ENCODE data around the gene C2CD3. TPM values are rescaled to one million over a fixed set of nuclear protein-coding genes. Genes with fewer than 3 reads are reported as not detected.
"Not testable (repeated sequence)": the region's sequence is repeated elsewhere in the genome, so short reads cannot be mapped to it uniquely, and the experiment has no call there.

C2CD3 gene
- total RNA-seq, 1 experiment from 2014 or later, result 32.5 TPM

DNA sequence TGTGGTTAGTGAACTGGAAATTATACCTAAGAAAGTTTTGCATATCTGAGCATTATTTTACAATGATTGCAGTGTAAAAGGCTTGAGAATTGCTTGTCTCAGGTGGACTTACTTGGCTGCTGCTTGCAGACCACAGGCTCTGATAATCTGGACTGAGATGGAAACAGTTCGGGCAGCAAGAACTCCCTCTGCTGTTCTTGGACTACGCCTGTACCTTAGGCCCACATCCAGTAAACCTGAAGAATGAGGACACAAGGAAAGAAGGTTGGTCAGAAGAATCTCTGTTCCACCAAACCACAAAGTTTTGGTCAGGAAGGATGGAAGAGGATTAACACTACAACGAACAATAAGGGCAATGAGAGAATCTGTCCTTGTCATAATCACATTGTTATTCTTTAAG is 80.1 kb downstream of the C2CD3 start:
- in situ Hi-C loops (cut with HindIII; ENCODE audit: low pct_unique_long_range_greater_than_20kb, low sequenced_read_pairs), result no loop called here
- peak; percentile 79 for DNase-seq (ENCODE audit: low read depth, low spot score)

DNA sequence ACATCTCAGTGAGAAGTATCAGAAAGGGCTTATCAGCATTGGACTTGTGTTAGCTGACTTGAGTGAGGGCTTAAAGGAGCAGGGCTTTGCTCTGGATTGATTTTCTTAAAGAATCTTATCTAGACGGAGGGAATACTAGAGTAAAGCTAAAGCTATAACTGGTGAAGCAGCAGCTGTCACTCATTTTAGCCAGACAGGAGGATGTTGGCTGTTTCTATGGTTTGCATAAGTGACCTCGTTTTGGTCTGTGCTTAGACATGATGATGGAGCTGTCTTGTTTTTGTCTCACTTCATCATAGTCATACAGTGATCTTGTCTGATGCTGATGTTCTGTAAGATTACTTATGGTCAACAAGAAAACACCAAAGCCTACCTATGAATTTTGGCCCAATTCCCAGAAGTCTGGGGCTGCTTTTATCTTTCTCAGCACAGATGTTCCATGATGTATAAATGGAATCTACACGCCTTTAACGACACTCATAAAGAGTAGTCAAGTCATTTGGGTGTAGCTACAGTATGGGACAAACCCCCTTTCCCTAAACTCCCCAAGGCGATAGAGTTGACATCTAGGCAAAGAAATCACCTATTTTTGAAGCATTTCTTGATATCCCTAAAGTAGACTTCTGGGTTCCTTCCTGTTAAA is 84.4 kb downstream of the C2CD3 start:
- in situ Hi-C loops (cut with HindIII; ENCODE audit: low pct_unique_long_range_greater_than_20kb, low sequenced_read_pairs), result no loop called here
- DNase-seq (ENCODE audit: low read depth, low spot score), result no peak

DNA sequence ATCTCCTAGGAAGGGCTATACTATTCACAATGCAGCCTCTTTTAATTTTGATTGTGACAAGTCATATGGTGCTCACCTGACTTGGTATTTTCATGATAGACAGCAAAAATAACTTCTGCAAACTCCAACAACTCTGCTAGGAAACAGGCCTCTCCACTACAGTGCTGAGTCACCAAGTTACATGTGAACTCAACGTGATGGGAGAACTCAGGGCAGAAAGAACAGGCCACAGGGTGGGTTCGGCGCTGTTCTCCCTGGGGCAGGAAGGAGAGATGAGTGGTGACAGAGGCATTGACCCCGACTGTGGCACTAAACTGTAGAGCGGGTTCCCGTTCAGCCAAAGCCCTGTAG is 85.3 kb downstream of the C2CD3 start:
- in situ Hi-C loops (cut with HindIII; ENCODE audit: low pct_unique_long_range_greater_than_20kb, low sequenced_read_pairs), result no loop called here
- peak; percentile 77 for DNase-seq (ENCODE audit: low read depth, low spot score)

DNA sequence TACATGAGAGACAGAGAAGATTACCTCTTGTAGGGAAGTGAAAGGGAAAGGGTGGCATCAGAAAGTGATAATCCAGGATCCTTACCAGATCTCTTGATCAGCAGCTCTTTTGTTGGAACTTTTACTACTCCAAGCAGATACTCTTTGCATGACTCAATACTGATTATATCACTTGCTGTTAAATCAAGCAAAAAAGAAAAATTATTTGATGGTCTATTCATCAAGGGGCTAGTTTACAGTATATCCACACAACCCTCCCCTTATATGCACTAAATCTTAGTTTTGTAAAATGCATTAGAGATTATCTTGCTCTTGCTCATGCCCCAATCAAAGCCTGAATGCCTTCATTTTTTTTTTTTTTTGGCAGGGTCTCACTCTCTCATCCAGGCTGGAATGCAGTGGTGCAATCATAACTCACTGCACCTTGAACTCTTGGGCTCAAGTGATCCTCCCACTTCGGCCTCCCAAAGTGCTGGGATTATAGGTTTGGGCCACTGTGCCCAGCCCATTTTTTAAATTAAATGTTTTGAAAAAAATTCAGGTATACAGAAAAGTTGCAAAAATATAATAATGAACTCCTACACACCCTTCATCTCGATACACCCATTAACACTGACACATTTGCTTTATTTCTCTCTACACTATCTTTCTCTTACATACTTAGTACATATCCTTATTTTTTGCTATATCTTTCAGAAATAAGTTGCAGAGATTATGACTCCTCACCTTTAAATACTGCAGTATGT is 85.8 kb downstream of the C2CD3 start:
- in situ Hi-C loops (cut with HindIII; ENCODE audit: low pct_unique_long_range_greater_than_20kb, low sequenced_read_pairs), result no loop called here
- no peak for DNase-seq (ENCODE audit: low read depth, low spot score)

DNA sequence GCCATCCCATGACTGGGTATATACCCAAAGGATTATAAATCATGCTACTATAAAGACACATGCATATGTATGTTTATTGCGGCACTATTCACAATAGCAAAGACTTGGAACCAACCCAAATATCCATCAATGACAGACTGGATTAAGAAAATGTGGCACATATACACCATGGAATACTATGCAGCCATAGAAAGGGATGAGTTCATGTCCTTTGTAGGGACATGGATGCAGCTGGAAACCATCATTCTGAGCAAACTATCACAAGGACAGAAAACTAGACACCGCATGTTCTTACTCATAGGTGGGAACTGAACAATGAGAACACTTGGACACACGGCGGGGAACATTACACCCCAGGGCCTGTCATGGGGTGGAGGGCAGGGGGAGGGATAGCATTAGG is 86.9 kb downstream of the C2CD3 start:
- in situ Hi-C loops (cut with HindIII; ENCODE audit: low pct_unique_long_range_greater_than_20kb, low sequenced_read_pairs); DNase-seq (ENCODE audit: low read depth, low spot score): not testable (repeated sequence)

DNA sequence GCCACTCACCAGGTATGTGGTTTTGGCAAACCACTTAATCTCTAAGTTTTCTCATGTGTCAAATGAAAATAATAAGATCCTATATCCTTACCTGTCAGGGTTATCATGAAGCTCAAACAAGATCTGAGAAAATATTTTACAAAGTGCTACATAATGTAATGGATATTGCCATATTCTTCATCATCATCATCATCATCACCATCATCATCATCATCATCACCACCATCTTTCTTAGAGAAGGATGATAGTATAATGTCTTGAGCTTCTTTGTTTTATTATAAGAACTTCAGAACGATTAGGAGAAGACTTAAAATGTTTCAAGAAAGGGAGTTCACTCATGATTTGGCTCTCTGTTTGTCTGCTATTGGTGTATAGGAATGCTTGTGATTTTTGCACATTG is 89.4 kb downstream of the C2CD3 start:
- no peak for DNase-seq (ENCODE audit: low read depth, low spot score)
- in situ Hi-C loops (cut with HindIII; ENCODE audit: low pct_unique_long_range_greater_than_20kb, low sequenced_read_pairs), result no loop called here

DNA sequence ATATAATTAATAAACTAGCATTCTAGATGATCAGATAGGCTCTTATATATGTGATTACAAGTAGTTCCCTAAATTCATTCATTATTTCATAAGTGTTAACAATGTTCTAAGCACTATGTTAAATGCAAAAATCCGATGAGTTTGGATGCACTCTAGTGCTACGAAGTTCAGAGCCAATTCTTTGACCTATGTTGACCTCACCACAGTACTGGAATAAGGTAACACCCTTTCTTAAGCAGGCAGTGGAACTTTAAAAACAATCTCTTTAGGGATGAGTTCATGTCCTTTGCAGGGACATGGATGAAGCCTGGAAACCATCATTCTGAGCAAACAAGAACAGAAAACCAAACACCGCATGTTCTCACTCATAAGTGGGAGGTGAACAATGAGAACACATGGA is 93.6 kb downstream of the C2CD3 start:
- in situ Hi-C loops (cut with HindIII; ENCODE audit: low pct_unique_long_range_greater_than_20kb, low sequenced_read_pairs), result no loop called here
- DNase-seq (ENCODE audit: low read depth, low spot score), result no peak

DNA sequence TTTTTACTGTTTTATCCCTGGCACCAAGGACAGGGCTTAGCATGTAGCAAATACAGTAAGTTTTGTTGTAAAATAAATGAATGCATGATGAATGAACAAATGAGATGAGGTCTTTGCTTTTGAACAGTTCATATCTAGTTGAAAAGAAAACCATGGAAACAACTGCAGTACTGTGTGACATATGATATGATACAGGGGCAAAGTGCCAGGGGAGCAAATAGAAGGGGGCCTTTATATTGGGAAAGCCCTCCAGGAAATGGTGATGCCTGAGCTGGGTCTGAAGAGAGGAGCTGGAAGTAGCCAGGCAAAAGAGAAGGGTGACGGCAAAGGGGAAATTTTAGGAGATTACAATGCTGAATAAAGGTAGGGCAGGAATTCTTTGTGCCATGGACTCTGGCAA is 98.1 kb downstream of the C2CD3 start:
- peak; percentile 90 for DNase-seq (ENCODE audit: low read depth, low spot score)
- in situ Hi-C loops (cut with HindIII; ENCODE audit: low pct_unique_long_range_greater_than_20kb, low sequenced_read_pairs), result no loop called here

DNA sequence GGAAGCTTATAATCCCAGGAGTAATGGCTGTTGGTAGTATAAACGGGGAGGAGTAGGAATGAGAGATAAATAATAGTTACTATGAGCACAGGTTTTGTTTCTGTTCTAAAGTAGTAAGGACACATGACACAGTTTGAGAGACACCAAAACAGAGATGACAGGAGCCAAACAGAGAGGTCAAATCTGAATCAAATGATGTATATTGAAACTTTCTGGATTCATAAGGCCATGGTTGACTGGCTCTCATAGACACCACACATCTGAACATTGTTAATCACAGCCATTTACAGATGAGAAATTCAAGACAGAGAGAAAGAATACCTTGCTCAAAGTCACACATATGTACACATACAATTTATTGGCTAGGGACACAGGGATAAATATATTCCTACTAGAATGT is 98.5 kb downstream of the C2CD3 start:
- DNase-seq (ENCODE audit: low read depth, low spot score), result no peak

DNA sequence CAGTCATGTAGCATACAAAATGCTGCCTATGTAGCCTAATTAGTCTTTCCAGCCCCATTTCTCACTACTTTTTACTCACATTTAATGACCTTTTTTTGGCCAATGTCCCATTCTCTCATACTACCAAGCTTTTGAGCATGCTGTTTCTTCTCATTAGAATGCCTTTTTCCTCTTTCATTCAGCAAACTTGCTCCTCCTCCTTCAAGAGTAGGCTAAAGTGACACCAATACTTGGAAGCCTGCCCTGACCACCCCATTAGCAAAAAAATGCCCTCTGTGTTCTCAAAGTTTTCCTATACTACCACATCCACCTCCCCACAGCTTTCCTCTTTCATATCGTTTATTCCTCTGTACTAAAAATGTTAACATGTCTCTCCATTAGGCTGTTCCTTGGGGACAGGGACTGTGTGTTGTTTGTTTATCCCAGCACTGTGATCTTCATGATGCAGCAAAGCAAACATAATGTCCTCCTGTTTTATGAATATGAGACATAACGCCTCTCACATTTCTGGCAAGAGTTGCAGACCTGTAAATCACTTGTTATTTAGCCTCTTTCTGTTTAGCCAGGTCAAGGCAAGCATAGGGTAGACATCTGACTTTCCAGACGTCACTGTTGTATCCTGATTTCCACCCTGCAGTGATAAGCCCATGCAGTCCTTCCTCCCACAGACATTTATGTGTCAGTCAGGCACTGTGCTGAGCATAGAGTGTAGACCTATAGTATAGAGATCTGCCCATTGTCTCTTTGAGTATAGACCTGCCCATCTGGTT is 99.9 kb downstream of the C2CD3 start:
- DNase-seq (ENCODE audit: low read depth, low spot score), result peak; percentile 98
- in situ Hi-C loops (cut with HindIII; ENCODE audit: low pct_unique_long_range_greater_than_20kb, low sequenced_read_pairs), result no loop called here

More for the DNA sequence above, 98.5 kb downstream of the C2CD3 start:
- in situ Hi-C loops (cut with HindIII; ENCODE audit: low pct_unique_long_range_greater_than_20kb, low sequenced_read_pairs), result no loop called here

DNA sequence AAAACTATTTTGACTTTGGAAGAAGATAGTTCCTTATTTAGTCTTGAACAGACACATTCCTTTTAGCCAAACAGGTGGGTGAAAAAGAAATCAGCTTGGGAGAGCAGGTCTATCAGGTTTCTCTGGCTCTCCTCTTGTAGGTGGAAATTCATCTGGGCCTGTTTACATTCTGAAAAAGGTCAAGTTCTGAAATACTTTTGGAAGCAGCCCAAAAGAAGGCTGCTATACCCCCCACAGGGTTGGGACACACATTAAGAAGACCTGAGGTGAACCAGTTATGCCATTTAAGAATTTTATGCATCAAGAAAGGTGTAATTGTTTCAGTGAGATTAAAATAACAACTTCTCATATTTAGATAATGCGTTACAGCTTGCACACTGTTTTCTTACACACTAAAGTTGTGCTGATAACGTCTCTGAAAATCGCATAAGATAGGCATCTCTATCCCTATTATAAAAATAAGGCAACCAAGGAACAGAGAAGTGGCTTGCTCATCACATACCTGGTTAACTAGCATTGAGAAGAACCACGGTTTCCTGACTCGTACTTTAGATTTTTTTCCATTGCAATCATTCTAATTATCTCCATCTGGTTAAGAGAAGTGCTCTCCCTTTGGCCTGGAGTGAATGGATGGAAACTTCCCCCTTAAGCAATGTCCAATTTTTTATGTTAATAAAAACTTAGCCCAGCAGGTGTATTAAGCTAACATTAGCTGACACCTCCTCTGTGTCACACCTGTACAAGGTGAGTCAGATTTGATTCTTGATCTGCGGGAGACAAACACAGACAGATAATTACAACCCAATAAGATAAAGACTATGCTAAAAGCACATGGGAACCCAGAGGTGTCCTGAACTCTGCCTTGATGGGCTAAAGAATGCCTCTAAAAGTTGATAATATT is 101.4 kb downstream of the C2CD3 start:
- in situ Hi-C loops (cut with HindIII; ENCODE audit: low pct_unique_long_range_greater_than_20kb, low sequenced_read_pairs), result no loop called here
- no peak for DNase-seq (ENCODE audit: low read depth, low spot score)

DNA sequence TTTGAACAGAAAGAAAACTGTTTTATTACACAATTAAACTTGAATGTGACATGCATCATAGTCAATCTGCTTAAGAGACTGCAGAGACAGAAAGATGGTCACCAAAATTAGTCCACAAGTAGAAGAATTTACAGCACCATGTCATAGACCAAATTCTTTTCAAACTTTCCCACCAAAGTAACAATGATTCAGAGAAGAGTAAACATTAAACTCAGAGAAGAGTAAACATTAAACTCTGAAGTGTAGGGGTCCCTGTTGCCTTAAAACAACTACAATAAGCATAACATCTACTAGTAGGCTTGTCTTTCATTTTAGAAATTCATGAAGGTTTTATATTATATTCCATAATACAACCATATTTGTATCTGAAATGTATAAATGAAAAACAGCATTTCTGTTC is 104.1 kb downstream of the C2CD3 start:
- in situ Hi-C loops (cut with HindIII; ENCODE audit: low pct_unique_long_range_greater_than_20kb, low sequenced_read_pairs); DNase-seq (ENCODE audit: low read depth, low spot score): not testable (repeated sequence)

DNA sequence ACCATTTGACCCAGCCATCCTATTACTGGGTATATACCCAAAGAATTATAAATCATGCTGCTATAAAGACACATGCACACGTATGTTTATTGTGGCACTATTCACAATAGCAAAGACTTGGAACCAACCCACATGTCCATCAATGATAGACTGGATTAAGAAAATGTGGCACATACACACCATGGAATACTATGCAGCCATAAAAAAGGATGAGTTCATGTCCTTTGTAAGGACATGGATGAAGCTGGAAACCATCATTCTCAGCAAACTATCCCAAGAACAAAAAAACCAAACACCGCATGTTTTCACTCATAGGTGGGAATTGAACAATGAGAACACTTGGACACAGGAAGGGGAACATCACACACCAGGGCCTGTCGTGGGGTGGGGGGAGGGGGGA is 105.3 kb downstream of the C2CD3 start:
- in situ Hi-C loops (cut with HindIII; ENCODE audit: low pct_unique_long_range_greater_than_20kb, low sequenced_read_pairs), result not testable (repeated sequence)

DNA sequence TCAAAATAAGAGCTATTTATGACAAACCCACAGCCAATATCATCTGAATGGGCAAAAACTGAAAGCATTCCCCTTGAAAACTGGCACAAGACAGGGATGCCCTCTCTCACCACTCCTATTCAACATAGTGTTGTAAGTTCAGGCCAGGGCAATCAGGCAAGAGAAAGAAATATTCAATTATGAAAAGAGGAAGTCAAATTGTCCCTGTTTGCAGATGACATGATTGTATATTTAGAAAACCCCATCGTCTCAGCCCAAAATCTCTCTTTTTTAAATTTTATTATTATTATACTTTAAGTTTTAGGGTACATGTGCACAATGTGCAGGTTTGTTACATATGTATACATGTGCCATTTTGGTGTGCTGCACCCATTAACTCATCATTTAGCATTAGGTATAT is 107.2 kb downstream of the C2CD3 start:
- DNase-seq (ENCODE audit: low read depth, low spot score); in situ Hi-C loops (cut with HindIII; ENCODE audit: low pct_unique_long_range_greater_than_20kb, low sequenced_read_pairs): not testable (repeated sequence)

More for the DNA sequence above, 105.3 kb downstream of the C2CD3 start:
- DNase-seq (ENCODE audit: low read depth, low spot score), result not testable (repeated sequence)

DNA sequence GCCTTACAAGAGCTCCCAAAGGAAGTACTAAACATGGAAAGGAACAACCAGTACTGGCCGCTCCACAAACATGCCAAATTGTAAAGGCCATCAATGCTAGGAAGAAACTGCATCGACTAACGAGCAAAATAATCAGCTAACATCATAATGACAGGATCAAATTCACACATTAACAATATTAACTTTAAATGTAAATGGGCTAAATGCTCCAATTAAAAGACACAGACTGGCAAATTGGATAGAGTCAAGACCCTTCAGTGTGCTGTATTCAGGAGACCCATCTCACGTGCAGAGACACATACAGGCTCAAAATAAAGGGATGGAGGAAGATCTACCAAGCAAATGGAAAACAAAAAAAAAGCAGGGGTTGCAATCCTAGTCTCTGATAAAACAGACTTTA is 109.2 kb downstream of the C2CD3 start:
- in situ Hi-C loops (cut with HindIII; ENCODE audit: low pct_unique_long_range_greater_than_20kb, low sequenced_read_pairs); DNase-seq (ENCODE audit: low read depth, low spot score): not testable (repeated sequence)

DNA sequence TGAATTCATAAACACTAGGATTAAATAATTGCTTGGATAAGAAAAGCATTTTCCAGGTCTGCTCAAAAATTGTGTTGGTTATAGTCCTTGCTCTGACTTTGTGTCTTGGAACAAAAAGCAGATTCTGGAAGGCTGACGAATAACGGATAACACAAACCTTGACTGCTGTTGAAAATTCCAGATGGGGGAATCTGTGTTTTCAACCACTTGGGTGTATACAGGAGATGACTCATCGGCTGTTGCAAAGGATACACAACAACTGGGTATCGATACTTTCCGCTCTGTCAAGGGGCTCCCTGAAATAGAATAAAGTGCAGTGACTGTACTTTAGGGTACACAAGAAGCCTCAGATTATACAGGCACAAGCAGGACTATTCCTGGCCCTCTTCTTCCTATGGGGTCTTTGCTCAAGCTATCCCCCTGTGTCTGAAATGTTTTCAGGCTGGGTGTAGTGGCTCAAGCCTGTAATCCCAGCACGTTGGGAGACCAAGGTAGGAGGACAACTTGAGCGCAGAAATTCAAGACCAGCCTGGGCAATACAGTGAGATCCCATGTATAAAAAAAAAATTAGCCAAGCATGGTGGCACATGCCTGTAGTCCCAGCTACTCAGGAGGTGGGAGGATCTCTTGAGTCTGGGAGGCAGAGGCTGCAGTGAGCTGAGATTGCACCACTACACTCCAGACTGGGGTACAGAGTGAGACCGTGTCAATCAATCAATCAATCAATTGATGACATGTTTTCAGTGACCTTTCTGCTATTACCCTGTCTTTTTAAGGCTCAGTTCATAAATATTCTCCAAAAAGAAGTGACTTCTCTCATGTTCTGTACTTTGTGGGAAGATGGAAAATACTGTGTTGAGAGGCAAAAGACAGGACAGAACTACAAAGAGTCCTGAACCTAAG is 113.3 kb downstream of the C2CD3 start:
- in situ Hi-C loops (cut with HindIII; ENCODE audit: low pct_unique_long_range_greater_than_20kb, low sequenced_read_pairs), result no loop called here
- no peak for DNase-seq (ENCODE audit: low read depth, low spot score)

DNA sequence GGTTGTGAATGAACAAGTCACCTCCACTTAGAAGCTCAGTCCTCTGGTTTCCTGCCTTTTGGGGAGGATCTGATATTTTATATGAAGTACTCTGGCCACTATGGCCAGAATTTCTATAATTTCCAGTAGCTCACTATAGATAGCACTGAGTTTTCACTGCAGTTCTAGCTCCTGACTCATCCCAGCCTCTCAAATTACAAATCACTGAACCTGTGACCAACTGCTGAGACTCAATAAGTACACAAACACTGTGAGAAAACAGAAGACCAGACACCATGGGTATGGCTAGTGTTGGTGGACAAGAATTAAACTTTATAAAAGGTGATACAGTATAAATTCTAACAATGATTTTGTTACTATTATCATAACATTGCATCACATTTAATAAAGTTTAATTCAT is 114.9 kb downstream of the C2CD3 start:
- DNase-seq (ENCODE audit: low read depth, low spot score), result peak; percentile 52

More for the DNA sequence above, 114.9 kb downstream of the C2CD3 start:
- in situ Hi-C loops (cut with HindIII; ENCODE audit: low pct_unique_long_range_greater_than_20kb, low sequenced_read_pairs), result no loop called here

Data from SK-MEL-5 (cell line).